SU-DHL-6 (cell line): Measurements from ENCODE around the gene CHCHD3.

Experiments
- EZH2phosphoT487 ChIP-seq: fragments of 200-600 bp; sonication (generic), shearing (Covaris generic); conservative IDR thresholded peaks from 2 replicates; pipeline ENCODE4 v1.6.1; 2018; ENCODE audit warnings: mild to moderate bottlenecking, antibody characterized with exemption, low read length, moderate library complexity, mixed read lengths
- TF ChIP-seq, protein P1 (sequence below): fragments of 200-600 bp; sonication (generic); IDR thresholded peaks from one replicate; pipeline ENCODE4 v1.5.1; 2017; ENCODE audit warnings: antibody characterized with exemption, mild to moderate bottlenecking, low read length, moderate library complexity; ENCODE audit not compliant: insufficient read depth, poor library complexity, severe bottlenecking

DNA sequence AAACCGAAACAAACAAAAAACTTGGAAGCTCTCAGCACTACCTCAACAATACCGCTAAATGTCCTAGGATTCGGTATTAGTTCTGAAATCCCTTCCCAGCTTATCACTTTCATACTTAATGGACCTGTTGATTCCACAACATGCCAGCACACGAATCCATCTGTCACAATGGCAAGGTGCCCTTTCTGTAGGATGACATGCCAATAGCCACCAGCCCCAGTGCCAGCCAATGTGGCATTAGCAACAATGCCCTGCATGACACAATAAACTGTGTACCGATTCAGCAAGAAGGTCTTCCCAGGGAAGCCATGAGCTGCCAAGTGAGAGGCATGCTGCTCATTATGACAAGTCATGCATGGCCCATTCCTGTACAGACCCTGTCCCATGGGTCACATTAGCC lies 35.6 kb upstream of the CHCHD3 start:
- no peak for TF ChIP-seq EZH2phosphoT487
- TF ChIP-seq, protein P1, sequence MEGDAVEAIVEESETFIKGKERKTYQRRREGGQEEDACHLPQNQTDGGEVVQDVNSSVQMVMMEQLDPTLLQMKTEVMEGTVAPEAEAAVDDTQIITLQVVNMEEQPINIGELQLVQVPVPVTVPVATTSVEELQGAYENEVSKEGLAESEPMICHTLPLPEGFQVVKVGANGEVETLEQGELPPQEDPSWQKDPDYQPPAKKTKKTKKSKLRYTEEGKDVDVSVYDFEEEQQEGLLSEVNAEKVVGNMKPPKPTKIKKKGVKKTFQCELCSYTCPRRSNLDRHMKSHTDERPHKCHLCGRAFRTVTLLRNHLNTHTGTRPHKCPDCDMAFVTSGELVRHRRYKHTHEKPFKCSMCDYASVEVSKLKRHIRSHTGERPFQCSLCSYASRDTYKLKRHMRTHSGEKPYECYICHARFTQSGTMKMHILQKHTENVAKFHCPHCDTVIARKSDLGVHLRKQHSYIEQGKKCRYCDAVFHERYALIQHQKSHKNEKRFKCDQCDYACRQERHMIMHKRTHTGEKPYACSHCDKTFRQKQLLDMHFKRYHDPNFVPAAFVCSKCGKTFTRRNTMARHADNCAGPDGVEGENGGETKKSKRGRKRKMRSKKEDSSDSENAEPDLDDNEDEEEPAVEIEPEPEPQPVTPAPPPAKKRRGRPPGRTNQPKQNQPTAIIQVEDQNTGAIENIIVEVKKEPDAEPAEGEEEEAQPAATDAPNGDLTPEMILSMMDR = no peak
